Trophoblast cell (in vitro differentiated cells and primary cell): Measurements from ENCODE around the gene FGF3.

Source experiments
- DNase-seq, 2 donors: peaks; one replicate each; pipeline ENCODE4 v3.0.0-alpha.2; 2016
- H2AFZ ChIP-seq: 2 replicates; pipeline ENCODE4 v1.6.1; 2013; ENCODE audit warnings: low read length, moderate library complexity, mild to moderate bottlenecking; ENCODE audit not compliant: insufficient read depth, poor library complexity
- H2AK5ac ChIP-seq: 2 replicates; pipeline ENCODE4 v1.6.1; 2013; ENCODE audit warnings: mild to moderate bottlenecking, low read length
- H2BK120ac ChIP-seq: 2 replicates; pipeline ENCODE4 v1.6.1; 2013; ENCODE audit warnings: low read length, mild to moderate bottlenecking, moderate library complexity; ENCODE audit not compliant: insufficient read depth, poor library complexity
- H2BK12ac ChIP-seq: 2 replicates; pipeline ENCODE4 v1.6.1; 2013; ENCODE audit warnings: mild to moderate bottlenecking, low read length, moderate library complexity
- H2BK5ac ChIP-seq: 2 replicates; pipeline ENCODE4 v1.6.1; 2013; ENCODE audit warnings: low read length, low read depth, moderate library complexity, mild to moderate bottlenecking; ENCODE audit not compliant: poor library complexity
- H3K14ac ChIP-seq: 2 replicates; pipeline ENCODE4 v1.6.1; 2013; ENCODE audit warnings: mild to moderate bottlenecking, low read length
- H3K18ac ChIP-seq: 2 replicates; pipeline ENCODE4 v1.6.1; 2013; ENCODE audit warnings: mild to moderate bottlenecking, low read length
- H3K23ac ChIP-seq: 2 replicates; pipeline ENCODE4 v1.6.1; 2013; ENCODE audit warnings: low read length
- H3K27ac ChIP-seq: 2 replicates; pipeline ENCODE4 v1.5.1; 2013; ENCODE audit warnings: low read depth, mild to moderate bottlenecking, inconsistent platforms, low read length, moderate library complexity
- H3K27me3 ChIP-seq: 2 replicates; pipeline ENCODE4 v1.6.1; 2013; ENCODE audit warnings: inconsistent platforms, mild to moderate bottlenecking, low read length, moderate library complexity; ENCODE audit not compliant: insufficient read depth
- H3K36me3 ChIP-seq, 2 experiments: 1 replicate in 1 of 2; 2 replicates in 1 of 2; pipeline ENCODE4 v1.6.1; 2013; ENCODE audit warnings: low read length in 2 of 2, mild to moderate bottlenecking in 2 of 2, moderate library complexity in 1 of 2; ENCODE audit not compliant: insufficient read depth in 2 of 2, control insufficient read depth in 1 of 2
- H3K4ac ChIP-seq: 2 replicates; pipeline ENCODE4 v1.6.1; 2013; ENCODE audit warnings: low read depth, mild to moderate bottlenecking, low read length, moderate library complexity
- H3K4me1 ChIP-seq, 2 experiments: 1 replicate in 1 of 2; 2 replicates in 1 of 2; pipeline ENCODE4 v1.6.1; 2013; ENCODE audit warnings: low read length in 2 of 2, mild to moderate bottlenecking in 2 of 2, moderate library complexity in 1 of 2; ENCODE audit not compliant: insufficient read depth in 2 of 2, control insufficient read depth in 1 of 2
- H3K4me2 ChIP-seq: 2 replicates; pipeline ENCODE4 v1.6.1; 2013; ENCODE audit warnings: inconsistent platforms, mild to moderate bottlenecking, low read length, moderate library complexity
- H3K4me3 ChIP-seq: 2 replicates; pipeline ENCODE4 v1.5.1; 2013; ENCODE audit warnings: mild to moderate bottlenecking, low read depth, low read length, inconsistent platforms
- H3K79me1 ChIP-seq: one replicate; pipeline ENCODE4 v1.6.1; 2013; ENCODE audit warnings: low read length
- H3K79me2 ChIP-seq: 2 replicates; pipeline ENCODE4 v1.6.1; 2013; ENCODE audit warnings: low read length, mild to moderate bottlenecking; ENCODE audit not compliant: control insufficient read depth, insufficient read depth, poor library complexity
- H3K9ac ChIP-seq: 2 replicates; pipeline ENCODE4 v1.6.1; 2013; ENCODE audit warnings: mild to moderate bottlenecking, low read length
- H3K9me3 ChIP-seq: 2 replicates; pipeline ENCODE4 v1.6.1; 2013; ENCODE audit warnings: low read depth, mild to moderate bottlenecking, control low read depth, inconsistent platforms, low read length; ENCODE audit not compliant: insufficient read depth
- H4K12ac ChIP-seq: 2 replicates; pipeline ENCODE4 v1.6.1; 2013; ENCODE audit warnings: low read depth, mild to moderate bottlenecking, low read length, moderate library complexity
- H4K8ac ChIP-seq: 2 replicates; pipeline ENCODE4 v1.6.1; 2013; ENCODE audit warnings: low read depth, mild to moderate bottlenecking, low read length, moderate library complexity
- H4K91ac ChIP-seq: one replicate; pipeline ENCODE4 v1.6.1; 2013; ENCODE audit warnings: low read depth, mild to moderate bottlenecking, low read length, moderate library complexity
- WGBS: extraction: QIAGEN DNeasy Blood & Tissue Kit; methylation state at CpG from one replicate; pipeline ENCODE4 v1.1.7; 2013; ENCODE audit warnings: missing lambda C conversion rate; ENCODE audit not compliant: insufficient read length, insufficient coverage; ENCODE audit errors: extremely low coverage; 5-methylcytosine and 5-hydroxymethylcytosine counted together

Gene FGF3

DNA sequence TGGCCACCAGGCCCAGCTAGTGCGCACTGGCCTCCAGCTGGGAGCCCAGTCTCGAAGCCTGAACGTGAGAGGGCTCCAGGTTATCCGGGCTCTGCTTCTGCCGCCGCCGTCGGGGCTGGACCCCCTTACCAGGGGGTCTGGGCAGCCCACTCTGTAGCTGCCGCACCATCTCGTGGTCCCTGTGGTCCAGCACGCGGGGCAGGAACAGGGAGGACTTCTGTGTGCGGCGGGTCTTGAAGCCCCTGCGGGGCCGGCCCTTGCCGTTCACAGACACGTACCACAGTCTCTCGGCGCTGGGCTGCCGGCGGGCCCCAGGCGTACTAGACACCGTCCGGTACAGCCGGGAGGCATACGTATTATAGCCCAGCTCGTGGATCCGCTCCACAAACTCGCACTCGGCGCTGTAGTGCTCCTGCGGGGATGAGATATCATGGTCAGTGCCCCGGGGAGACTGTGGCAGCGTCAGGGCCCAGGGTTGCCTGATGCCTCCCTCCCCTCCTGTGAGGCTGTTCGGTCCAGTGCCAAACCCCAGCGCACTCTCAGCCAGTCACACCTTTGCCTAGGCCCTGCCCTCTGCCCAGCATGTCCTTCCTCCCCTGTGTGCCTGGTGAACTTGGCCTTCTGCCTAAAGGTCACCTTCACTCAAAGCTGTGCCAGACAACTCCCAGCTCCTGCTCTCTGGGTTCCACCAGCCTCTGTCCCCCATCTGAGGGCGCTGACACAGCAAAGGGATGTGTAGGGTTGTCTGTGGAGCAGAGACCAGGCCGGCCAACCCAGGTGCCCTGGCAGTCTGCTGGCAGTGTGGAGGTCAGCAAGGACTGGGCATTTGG, 8.7 kb downstream of the FGF3 start:
- Histone ChIP-seq H2BK12ac (no peak overlapping the region), H4K8ac (no peak overlapping the region), H3K9ac (no peak overlapping the region), H3K4me2 (no peak overlapping the region), H2AFZ (no peak overlapping the region), H2BK120ac (no peak overlapping the region), H3K79me2 (no peaks in the 10 kb centered on the region), H3K14ac (no peak overlapping the region), H2AK5ac (no peak overlapping the region), H3K36me3 (no peaks in the 10 kb centered on the region), H3K4me3 (no peak overlapping the region), H3K27me3 (peaks cover 9% of the 10 kb centered on the region), H3K4ac (no peak overlapping the region), H2BK5ac (no peak overlapping the region), H4K12ac (no peak overlapping the region), H3K4me1 (peaks cover 7 to 9% of the 10 kb centered on the region in 2 experiments), H4K91ac (no peak overlapping the region), H3K9me3 (peaks cover 7% of the 10 kb centered on the region), H3K79me1 (no peaks in the 10 kb centered on the region), H3K18ac (no peak overlapping the region), H3K23ac (no peak overlapping the region), H3K27ac (no peak overlapping the region)
- no peak for DNase-seq
- WGBS: no CpG with 5 or more reads among the region's 39 CpGs

DNA sequence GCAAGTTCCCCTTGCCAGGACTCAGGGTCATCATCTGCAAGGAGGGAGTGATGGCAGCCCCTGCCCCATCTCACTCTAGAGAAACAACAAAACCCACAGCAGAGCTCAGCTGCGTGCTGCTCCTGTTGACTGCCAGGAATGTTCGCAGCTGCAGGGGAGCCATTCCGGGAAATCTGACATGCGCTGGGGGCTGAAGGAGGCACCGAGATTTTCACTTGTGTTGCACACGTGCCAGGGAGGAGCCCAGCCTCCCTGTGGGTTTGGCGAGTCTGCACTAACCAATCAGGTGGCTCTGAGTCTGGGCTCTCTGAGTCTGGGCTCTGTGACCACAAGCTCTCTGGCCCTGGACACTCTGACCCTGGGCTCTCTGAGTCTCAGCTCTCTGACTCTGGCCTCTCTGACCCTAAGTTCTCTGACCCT, 10.5 kb downstream of the FGF3 start:
- no peak overlapping the region for H2BK120ac ChIP-seq
- no peak overlapping the region for H3K4ac ChIP-seq
- no peak overlapping the region for H3K14ac ChIP-seq
- H3K79me1 ChIP-seq: no peaks in the 10 kb centered on the region
- no peak overlapping the region for H2AK5ac ChIP-seq
- H3K9ac ChIP-seq: no peak overlapping the region
- H3K9me3 ChIP-seq: peaks cover 3% of the 10 kb centered on the region
- no peak overlapping the region for H3K18ac ChIP-seq
- no peak overlapping the region for H3K23ac ChIP-seq
- no peak overlapping the region for H4K12ac ChIP-seq
- no peak overlapping the region for H2BK5ac ChIP-seq
- DNase-seq: peak in 1 of 2 donors; percentile 23
- H3K27me3 ChIP-seq: no peaks in the 10 kb centered on the region
- H3K27ac ChIP-seq: no peak overlapping the region
- no peak overlapping the region for H2BK12ac ChIP-seq
- H3K4me3 ChIP-seq: no peak overlapping the region
- WGBS: no CpG with 5 or more reads among the region's 7 CpGs
- no peak overlapping the region for H4K8ac ChIP-seq
- no peaks in the 10 kb centered on the region for H3K36me3 ChIP-seq
- no peak overlapping the region for H4K91ac ChIP-seq
- H3K79me2 ChIP-seq: no peaks in the 10 kb centered on the region
- H2AFZ ChIP-seq: no peak overlapping the region
- no peak overlapping the region for H3K4me2 ChIP-seq
- H3K4me1 ChIP-seq: peaks cover 7 to 9% of the 10 kb centered on the region in 2 experiments

DNA sequence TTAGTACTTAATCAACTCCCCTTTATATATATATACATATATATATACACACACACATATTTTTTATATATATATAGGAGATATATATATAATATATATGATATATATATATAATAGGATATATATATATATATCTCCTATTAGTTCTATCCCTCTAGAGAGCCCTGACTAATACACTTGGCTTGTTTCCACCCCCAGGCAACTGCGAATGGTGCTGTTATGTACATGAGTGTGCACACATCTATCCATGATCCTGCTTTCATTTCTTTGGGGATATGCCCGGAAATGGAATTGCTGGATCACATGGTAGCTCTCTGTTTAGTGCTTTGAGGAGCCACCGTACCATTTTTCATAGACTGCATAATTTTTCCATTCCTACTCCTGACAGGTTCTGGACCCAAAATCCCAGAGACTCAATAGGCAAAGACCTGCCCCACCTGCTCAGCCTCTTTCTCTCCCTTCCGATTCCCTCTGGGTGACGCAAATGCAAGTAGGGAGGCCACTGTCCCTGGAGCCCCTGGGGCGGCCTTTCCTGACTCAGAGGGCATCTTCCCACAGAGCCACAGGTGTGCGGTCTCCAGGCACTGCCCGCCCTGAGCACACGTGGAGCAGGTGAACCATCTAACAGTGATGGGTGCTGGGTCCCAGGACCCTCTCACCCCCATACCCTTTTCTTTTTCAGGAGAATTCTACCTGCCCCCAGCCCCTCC, 12.0 kb downstream of the FGF3 start:
- no peak overlapping the region for H3K27ac ChIP-seq
- H3K23ac ChIP-seq: no peak overlapping the region
- no peaks in the 10 kb centered on the region for H3K36me3 ChIP-seq
- no peak overlapping the region for H3K4ac ChIP-seq
- H4K91ac ChIP-seq: no peak overlapping the region
- no peaks in the 10 kb centered on the region for H3K79me1 ChIP-seq
- H3K4me3 ChIP-seq: no peak overlapping the region
- no peak overlapping the region for H2AFZ ChIP-seq
- no peaks in the 10 kb centered on the region for H3K27me3 ChIP-seq
- DNase-seq: peak; percentile 48 to 62
- H2BK120ac ChIP-seq: no peak overlapping the region
- no peak overlapping the region for H2AK5ac ChIP-seq
- no peak overlapping the region for H3K14ac ChIP-seq
- H3K9ac ChIP-seq: no peak overlapping the region
- WGBS: no CpG with 5 or more reads among the region's 9 CpGs
- H2BK5ac ChIP-seq: no peak overlapping the region
- H2BK12ac ChIP-seq: no peak overlapping the region
- H4K8ac ChIP-seq: no peak overlapping the region
- no peak overlapping the region for H4K12ac ChIP-seq
- H3K4me2 ChIP-seq: no peak overlapping the region
- peaks cover 7% of the 10 kb centered on the region for H3K9me3 ChIP-seq
- H3K18ac ChIP-seq: no peak overlapping the region
- no peaks in the 10 kb centered on the region for H3K79me2 ChIP-seq
- H3K4me1 ChIP-seq: peaks cover 7 to 9% of the 10 kb centered on the region in 2 experiments

DNA sequence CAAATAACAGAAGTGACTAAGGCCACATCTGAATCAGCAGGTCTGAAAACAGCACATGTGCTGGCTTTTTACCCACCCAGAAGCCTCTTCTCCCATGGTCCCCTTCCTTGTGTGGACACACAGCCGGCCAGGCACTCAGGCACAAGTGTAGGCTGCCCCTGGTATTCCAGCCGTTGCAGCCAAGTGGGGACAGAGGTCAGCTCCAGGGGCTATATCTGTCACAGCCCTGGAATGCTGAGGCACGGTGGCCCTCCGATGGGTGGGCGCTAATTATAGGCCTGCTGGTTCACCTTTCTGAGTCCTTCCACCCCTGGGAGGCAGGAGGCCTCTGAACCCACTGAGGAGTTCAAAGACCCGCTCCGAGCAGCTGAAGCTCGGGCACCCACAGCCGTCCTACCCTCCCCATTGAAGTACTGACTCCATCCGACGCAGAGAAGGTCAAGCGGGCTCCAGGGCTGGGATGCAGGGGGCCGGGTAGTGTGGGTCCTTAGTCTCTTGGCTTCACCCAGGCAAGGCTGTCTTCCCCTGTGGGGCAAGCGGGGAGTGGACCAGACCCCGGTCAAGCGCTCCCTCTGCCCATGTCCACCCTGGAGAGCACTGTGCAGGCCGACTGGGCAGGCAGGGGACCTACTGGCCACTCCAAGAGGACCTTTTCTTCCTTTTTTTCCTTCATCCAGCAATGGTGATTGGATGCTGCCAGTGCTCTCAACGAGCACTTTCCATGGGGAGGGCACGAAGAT, 14.3 kb downstream of the FGF3 start:
- no CpG with 5 or more reads among the region's 19 CpGs for WGBS

More for the DNA sequence above, 14.3 kb downstream of the FGF3 start:
- H3K14ac ChIP-seq: no peak overlapping the region
- no peak overlapping the region for H3K4ac ChIP-seq
- no peak overlapping the region for H3K9ac ChIP-seq
- H2AFZ ChIP-seq: no peak overlapping the region
- H4K8ac ChIP-seq: no peak overlapping the region
- H2AK5ac ChIP-seq: no peak overlapping the region
- H3K36me3 ChIP-seq: no peaks in the 10 kb centered on the region
- no peaks in the 10 kb centered on the region for H3K79me2 ChIP-seq
- H4K12ac ChIP-seq: no peak overlapping the region
- H3K4me1 ChIP-seq: peaks cover 3 to 4% of the 10 kb centered on the region in 2 experiments
- H3K27ac ChIP-seq: no peak overlapping the region
- no peak for DNase-seq
- H3K4me3 ChIP-seq: no peak overlapping the region
- H2BK12ac ChIP-seq: no peak overlapping the region
- no peak overlapping the region for H2BK5ac ChIP-seq
- no peak overlapping the region for H3K23ac ChIP-seq
- no peak overlapping the region for H4K91ac ChIP-seq
- H3K18ac ChIP-seq: no peak overlapping the region
- H3K27me3 ChIP-seq: no peaks in the 10 kb centered on the region
- H3K9me3 ChIP-seq: peaks cover 8% of the 10 kb centered on the region
- no peaks in the 10 kb centered on the region for H3K79me1 ChIP-seq
- H3K4me2 ChIP-seq: no peak overlapping the region
- no peak overlapping the region for H2BK120ac ChIP-seq
